Measurements from ENCODE around the gene PRLHR. TPM values are rescaled to one million over a fixed set of nuclear protein-coding genes. Genes with fewer than 3 reads are reported as not detected.

Gene PRLHR
- total RNA-seq, 3 donors from 2014 or later, result not detected

- Mint-ChIP-seq H3K9me3 (peaks cover 6% of the 10 kb centered on the region), H3K4me3 (no peak overlapping the region), H3K27me3 (ENCODE audit: low read depth) (peaks cover 8% of the 10 kb centered on the region), H3K36me3 (ENCODE audit: insufficient read depth) (peaks cover 2% of the 10 kb centered on the region), H3K4me1 (ENCODE audit: low read depth) (no peaks in the 10 kb centered on the region)
- ATAC-seq (no peak), DNase-seq (no peak)
Measured at GRCh38 chr10:118562851-118563250, 32.6 kb downstream of the PRLHR start.

DNA sequence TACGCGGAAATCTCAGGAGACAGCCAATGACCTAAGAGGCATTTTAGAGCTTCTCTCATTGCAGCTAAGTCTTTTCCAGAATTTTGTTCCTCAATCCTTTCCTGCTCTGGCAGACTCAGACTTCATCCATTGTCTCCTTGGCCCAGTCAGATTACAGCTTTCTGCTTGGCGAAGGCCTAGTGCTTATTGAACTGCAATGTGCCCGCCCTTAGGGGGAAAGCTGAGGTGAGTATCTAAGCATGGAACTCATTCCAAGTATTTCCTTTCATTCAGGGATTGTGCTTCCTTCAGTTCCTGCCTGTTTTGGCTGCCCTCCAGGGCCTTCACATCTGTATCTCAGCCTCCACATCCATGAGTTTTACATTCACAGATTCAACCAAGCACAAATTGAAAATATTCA, 37.5 kb downstream of the PRLHR start:
- Mint-ChIP-seq H3K9me3 (peaks cover 15% of the 10 kb centered on the region), H3K4me1 (ENCODE audit: low read depth) (no peaks in the 10 kb centered on the region), H3K36me3 (ENCODE audit: insufficient read depth) (peaks cover 2% of the 10 kb centered on the region), H3K27me3 (ENCODE audit: low read depth) (peaks cover 23% of the 10 kb centered on the region), H3K4me3 (no peak overlapping the region)
- ATAC-seq (no peak), DNase-seq (no peak)

GRCh38 chr10:118551535-118552100, 43.8 kb downstream of the PRLHR start:
- no peaks in the 10 kb centered on the region for H3K36me3 Mint-ChIP-seq (ENCODE audit: insufficient read depth)
- H3K4me3 Mint-ChIP-seq, result no peak overlapping the region
- DNase-seq (no peak), ATAC-seq (no peak)
- peaks cover 18% of the 10 kb centered on the region for H3K27me3 Mint-ChIP-seq (ENCODE audit: low read depth)
- peaks cover 6% of the 10 kb centered on the region for H3K9me3 Mint-ChIP-seq
- no peaks in the 10 kb centered on the region for H3K4me1 Mint-ChIP-seq (ENCODE audit: low read depth)

DNA sequence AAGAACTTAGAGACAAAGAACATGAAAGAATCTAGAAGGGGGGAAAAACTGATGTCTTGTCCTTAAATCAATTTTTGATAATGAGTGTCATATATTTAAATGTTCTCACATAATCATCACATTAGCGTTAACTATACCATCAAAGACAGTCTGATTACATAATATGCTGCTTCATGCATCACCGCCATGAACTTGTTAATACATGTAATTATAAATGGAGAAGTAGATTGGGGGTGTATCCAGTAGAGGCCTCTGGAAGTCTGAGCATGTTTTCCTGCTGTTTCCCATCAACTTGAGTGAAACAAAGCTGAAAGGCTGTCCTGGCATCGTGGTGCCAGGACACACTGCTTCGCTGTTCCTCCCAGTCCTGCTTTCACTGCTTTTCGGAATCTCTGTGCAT, 48.2 kb downstream of the PRLHR start:
- Mint-ChIP-seq H3K4me1 (ENCODE audit: low read depth) (no peaks in the 10 kb centered on the region), H3K4me3 (no peak overlapping the region), H3K36me3 (ENCODE audit: insufficient read depth) (no peaks in the 10 kb centered on the region), H3K27me3 (ENCODE audit: low read depth) (peaks cover 34% of the 10 kb centered on the region), H3K9me3 (no peaks in the 10 kb centered on the region)
- DNase-seq, result no peak
- ATAC-seq, result no peak

- ATAC-seq (no peak), DNase-seq (no peak)
- Mint-ChIP-seq H3K36me3 (ENCODE audit: insufficient read depth) (no peaks in the 10 kb centered on the region), H3K4me3 (no peak overlapping the region), H3K27me3 (ENCODE audit: low read depth) (peaks cover 35% of the 10 kb centered on the region), H3K9me3 (no peaks in the 10 kb centered on the region), H3K4me1 (ENCODE audit: low read depth) (no peaks in the 10 kb centered on the region)
Measured at GRCh38 chr10:118546479-118546878, 49.0 kb downstream of the PRLHR start.

DNA sequence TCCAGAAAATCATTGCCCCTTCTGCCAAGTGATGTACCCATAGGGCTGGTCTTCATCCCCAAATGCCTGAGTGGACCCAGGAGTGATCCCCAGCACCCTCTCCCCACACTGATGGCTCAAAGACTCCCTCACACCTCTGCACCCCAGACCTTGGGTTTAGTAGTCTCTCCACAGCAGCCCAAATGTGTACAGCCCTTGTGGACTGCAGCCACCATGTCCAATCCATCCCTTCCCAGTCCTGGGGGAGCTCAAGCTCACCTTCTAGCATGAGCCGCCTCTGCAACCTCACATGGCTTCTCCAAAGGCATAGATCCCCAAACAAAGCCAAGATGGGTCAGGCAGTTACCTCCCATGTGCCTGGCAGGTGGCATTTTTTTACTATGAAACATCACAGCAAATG, 50.1 kb downstream of the PRLHR start:
- Mint-ChIP-seq H3K36me3 (ENCODE audit: insufficient read depth) (no peaks in the 10 kb centered on the region), H3K4me3 (no peak overlapping the region), H3K4me1 (ENCODE audit: low read depth) (no peaks in the 10 kb centered on the region), H3K27me3 (ENCODE audit: low read depth) (peaks cover 42% of the 10 kb centered on the region), H3K9me3 (no peaks in the 10 kb centered on the region)
- DNase-seq, result no peak
- ATAC-seq, result no peak

DNA sequence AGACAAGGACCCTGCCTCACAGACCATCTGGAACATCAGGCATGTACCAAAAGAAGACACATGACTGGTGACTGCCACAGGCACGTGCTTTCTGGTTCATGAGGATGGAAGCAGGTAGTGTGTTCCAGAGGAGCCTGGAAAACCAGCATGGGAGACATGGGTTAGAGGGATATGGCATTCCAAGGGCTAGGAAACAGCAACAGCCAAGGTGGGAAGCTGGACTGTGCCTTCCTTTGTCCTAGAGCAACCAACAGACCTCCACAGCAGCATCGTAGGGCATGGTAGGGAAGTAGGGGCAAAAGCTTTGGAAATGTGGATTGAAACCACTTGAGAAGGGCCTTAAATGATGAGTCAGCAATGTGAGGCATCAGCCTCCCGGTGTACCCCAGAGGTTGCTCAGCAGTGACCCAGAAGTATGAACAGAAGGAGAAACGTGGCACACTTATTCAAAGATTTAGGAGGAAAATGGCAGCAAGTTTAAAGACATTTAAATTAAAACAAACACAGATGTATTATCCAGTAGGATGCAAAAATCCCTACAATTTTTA, 51.0 kb downstream of the PRLHR start:
- no peak for DNase-seq
- ATAC-seq, result no peak
- Mint-ChIP-seq H3K36me3 (ENCODE audit: insufficient read depth) (no peaks in the 10 kb centered on the region), H3K27me3 (ENCODE audit: low read depth) (peaks cover 44% of the 10 kb centered on the region), H3K4me1 (ENCODE audit: low read depth) (no peaks in the 10 kb centered on the region), H3K9me3 (no peaks in the 10 kb centered on the region), H3K4me3 (no peak overlapping the region)

- peaks cover 47% of the 10 kb centered on the region for H3K27me3 Mint-ChIP-seq (ENCODE audit: low read depth)
- no peak overlapping the region for H3K4me3 Mint-ChIP-seq
- H3K36me3 Mint-ChIP-seq (ENCODE audit: insufficient read depth), result no peaks in the 10 kb centered on the region
- no peaks in the 10 kb centered on the region for H3K9me3 Mint-ChIP-seq
- no peaks in the 10 kb centered on the region for H3K4me1 Mint-ChIP-seq (ENCODE audit: low read depth)
- ATAC-seq (peak; percentile 73 to 79), DNase-seq (peak; percentile 20)
Measured at GRCh38 chr10:118543714-118544400, 51.6 kb downstream of the PRLHR start.

DNA sequence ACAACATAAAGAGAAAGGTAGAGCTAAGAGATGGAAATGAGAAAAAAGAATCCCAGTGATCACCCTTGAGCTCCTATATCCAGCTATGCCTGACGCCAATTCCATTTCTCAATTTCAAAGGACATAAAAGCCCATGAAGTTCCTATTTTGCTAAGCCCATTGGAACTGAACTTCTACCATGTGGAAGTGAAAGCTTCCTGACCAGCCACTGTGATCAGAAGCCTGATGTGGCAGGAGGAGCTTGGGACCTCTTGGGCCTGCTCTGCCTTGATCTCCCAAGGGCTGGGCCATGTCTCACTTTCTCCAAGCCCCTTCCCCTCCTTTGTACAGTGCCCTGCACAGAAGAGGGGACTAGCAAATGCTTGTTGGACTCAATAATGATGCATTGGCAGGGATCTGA, 52.7 kb downstream of the PRLHR start:
- Mint-ChIP-seq H3K27me3 (ENCODE audit: low read depth) (peaks cover 51% of the 10 kb centered on the region), H3K36me3 (ENCODE audit: insufficient read depth) (no peaks in the 10 kb centered on the region), H3K9me3 (no peaks in the 10 kb centered on the region), H3K4me1 (ENCODE audit: low read depth) (no peaks in the 10 kb centered on the region), H3K4me3 (no peak overlapping the region)
- ATAC-seq, result no peak
- no peak for DNase-seq

DNA sequence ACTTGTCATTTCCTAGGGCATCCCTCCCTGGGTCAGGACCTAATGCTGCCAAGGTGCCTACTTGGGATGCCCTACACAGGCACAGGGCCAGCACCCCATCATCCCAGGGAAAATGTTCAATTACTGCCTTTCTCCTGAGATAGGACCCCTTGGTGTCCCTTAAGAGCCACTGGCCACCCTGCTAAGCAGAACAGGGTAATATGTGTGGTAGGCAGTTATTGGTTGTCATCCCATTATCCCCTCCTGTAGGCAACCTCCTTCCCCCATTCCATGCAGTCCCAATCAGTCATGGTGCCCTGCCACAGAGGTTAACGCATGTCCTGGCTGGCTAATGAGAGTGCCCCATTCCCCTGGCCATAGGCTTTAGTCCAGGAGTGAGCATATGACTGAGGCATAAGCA, 53.2 kb downstream of the PRLHR start:
- no peak for DNase-seq
- Mint-ChIP-seq H3K9me3 (no peaks in the 10 kb centered on the region), H3K27me3 (ENCODE audit: low read depth) (peaks cover 51% of the 10 kb centered on the region), H3K36me3 (ENCODE audit: insufficient read depth) (no peaks in the 10 kb centered on the region), H3K4me3 (no peak overlapping the region), H3K4me1 (ENCODE audit: low read depth) (no peaks in the 10 kb centered on the region)
- no peak for ATAC-seq

DNA sequence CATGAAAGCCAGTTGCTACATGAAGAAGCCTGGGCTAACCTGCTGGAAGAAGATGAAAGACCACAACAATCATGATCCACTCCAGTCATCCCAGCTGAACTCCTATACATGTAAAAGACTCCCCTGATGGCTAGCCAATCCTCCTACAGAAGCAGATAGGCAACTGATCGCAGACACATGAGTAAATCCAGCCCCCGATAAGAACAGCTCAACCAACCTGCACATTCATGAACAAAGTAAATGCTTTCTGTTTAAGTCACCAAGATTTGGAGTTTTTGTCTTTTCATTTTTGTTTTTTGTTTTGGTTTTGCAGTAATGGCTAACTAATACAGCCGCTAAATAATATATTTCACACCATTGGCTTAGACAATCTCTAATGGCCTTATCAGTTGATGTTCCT, 53.7 kb downstream of the PRLHR start:
- no peak overlapping the region for H3K4me3 Mint-ChIP-seq
- H3K4me1 Mint-ChIP-seq (ENCODE audit: low read depth), result no peaks in the 10 kb centered on the region
- no peaks in the 10 kb centered on the region for H3K36me3 Mint-ChIP-seq (ENCODE audit: insufficient read depth)
- DNase-seq (no peak), ATAC-seq (no peak)
- no peaks in the 10 kb centered on the region for H3K9me3 Mint-ChIP-seq
- H3K27me3 Mint-ChIP-seq (ENCODE audit: low read depth), result peaks cover 49% of the 10 kb centered on the region

Other genes starting within 250 kb of the PRLHR start
- gene CACUL1, start 159.3 kb upstream of the PRLHR start, total RNA-seq, result 10 to 100 TPM; 31.2 to 33.5 (median 31.8) TPM